ENCODE measurements around the gene OSBPL2.

GRCh38 chr20:62244644-62245108, 6.4 kb downstream of the OSBPL2 start:
- TF ChIP-seq POLR2AphosphoS5 (IDR thresholded peaks at IDR 0.05; ENCODE audit: low read depth, low read length), result no peak
- TF ChIP-seq POLR2A (IDR thresholded peaks at IDR 0.05; ENCODE audit: low read depth, low read length), result no peak
- TF ChIP-seq TAF1 (IDR thresholded peaks at IDR 0.05; ENCODE audit: borderline replicate concordance, low read depth, low read length), result no peak
